OCI-LY7 (cell line): ENCODE measurements around the gene ATAD3B. TPM values are rescaled to one million over a fixed set of nuclear protein-coding genes. Genes with fewer than 3 reads are reported as not detected.
"Not testable (repeated sequence)": the region's sequence is repeated elsewhere in the genome, so short reads cannot be mapped to it uniquely, and the experiment has no call there.

Experiments used
- BruUV-seq: library from RNA; stranded (reverse); fragments of 400-500 nt; replicated peaks from 2 replicates; lab custom pipeline; 2021; lab: Mats Ljungman, UMichigan
- CTCF ChIA-PET: fragments of 300-600 bp; sonication (Branson Sonifier 250); formaldehyde crosslinking; loops from one replicate; lab custom pipeline; 2022; ENCODE audit warnings: antibody characterized with exemption; ENCODE audit not compliant: unreplicated experiment; lab: Charles Lee
- POLR2A ChIA-PET: fragments of 300-600 bp; sonication (Branson Sonifier 250); formaldehyde crosslinking; loops from one replicate; lab custom pipeline; 2022; ENCODE audit warnings: antibody characterized with exemption; lab: Charles Lee
- DNase-seq: peaks from one replicate; pipeline ENCODE4 v3.0.0-alpha.2; 2015; ENCODE audit warnings: low spot score
- H2AFZ ChIP-seq: fragments of 200-600 bp; sonication (generic), shearing (Covaris generic); 2 replicates; pipeline ENCODE4 v1.6.1; 2014; ENCODE audit warnings: mild to moderate bottlenecking, antibody characterized with exemption, low read length, moderate library complexity
- H3K27ac ChIP-seq: fragments of 200-600 bp; sonication (generic); 2 replicates; pipeline ENCODE4 v1.5.1; 2014; ENCODE audit warnings: mixed run types, low read depth, mild to moderate bottlenecking, moderate library complexity, low read length, inconsistent platforms; ENCODE audit not compliant: poor library complexity, severe bottlenecking
- H3K36me3 ChIP-seq: fragments of 200-600 bp; sonication (generic); 2 replicates; pipeline ENCODE4 v1.6.1; 2014; ENCODE audit warnings: mild to moderate bottlenecking, antibody characterized with exemption, low read length, moderate library complexity, mixed read lengths; ENCODE audit not compliant: insufficient read depth
- H3K4me1 ChIP-seq: fragments of 200-600 bp; sonication (generic); 2 replicates; pipeline ENCODE4 v1.5.1; 2014; ENCODE audit warnings: mild to moderate bottlenecking, low read length; ENCODE audit not compliant: insufficient read depth, poor library complexity, severe bottlenecking
- H3K4me2 ChIP-seq: fragments of 200-600 bp; sonication (generic); 2 replicates; pipeline ENCODE4 v1.6.1; 2014; ENCODE audit warnings: mild to moderate bottlenecking, low read length
- H3K4me3 ChIP-seq: fragments of 200-600 bp; sonication (generic); 2 replicates; pipeline ENCODE4 v1.5.1; 2014; ENCODE audit warnings: mild to moderate bottlenecking, low read depth, low read length; ENCODE audit not compliant: poor library complexity, severe bottlenecking
- H3K79me2 ChIP-seq: fragments of 200-600 bp; sonication (generic); 2 replicates; pipeline ENCODE4 v1.6.1; 2016; ENCODE audit warnings: low read depth, mild to moderate bottlenecking, low read length, moderate library complexity, mixed read lengths; ENCODE audit not compliant: insufficient read depth
- H3K9me2 ChIP-seq: fragments of 200-600 bp; sonication (generic); 2 replicates; pipeline ENCODE4 v1.6.1; 2016; ENCODE audit warnings: mild to moderate bottlenecking, low read length, mixed read lengths; ENCODE audit not compliant: insufficient read depth
- H3K9me3 ChIP-seq: fragments of 200-600 bp; sonication (generic); 2 replicates; pipeline ENCODE4 v1.6.1; 2014; ENCODE audit warnings: mild to moderate bottlenecking, mixed run types, low read length, mixed read lengths
- H4K20me1 ChIP-seq: fragments of 200-600 bp; sonication (generic); 2 replicates; pipeline ENCODE4 v1.6.1; 2014; ENCODE audit warnings: mild to moderate bottlenecking, antibody characterized with exemption, low read length, moderate library complexity, mixed read lengths; ENCODE audit not compliant: insufficient read depth
- EZH2phosphoT487 ChIP-seq: fragments of 200-600 bp; sonication (generic); IDR thresholded peaks from 2 replicates; pipeline ENCODE4 v1.6.1; 2018; ENCODE audit warnings: low read depth, borderline replicate concordance, mild to moderate bottlenecking, mixed run types, antibody characterized with exemption, low read length, moderate library complexity, mixed read lengths
- intact Hi-C: fragments of 100-400 bp; cut with micrococcal nuclease; formaldehyde crosslinking; loops from one replicate; pipeline ENCODE4 v1.10.0; 2022; ENCODE audit not compliant: unreplicated experiment
- total RNA-seq, 2 experiments: library from RNA; depleted of rRNA in 1 of 2; stranded (reverse); fragments of >200 nt in 1 of 2; shearing (Covaris generic) in 1 of 2; gene quantifications; 2 replicates each; pipeline ENCODE4 v1.2.3, GENCODE V29; 2014 to 2022
- TF ChIP-seq, protein P1 (sequence below): fragments of 200-600 bp; sonication (generic); conservative IDR thresholded peaks from 2 replicates; pipeline ENCODE4 v1.5.1; 2014; ENCODE audit warnings: mild to moderate bottlenecking, antibody characterized with exemption, low read length, moderate library complexity, mixed read lengths

Gene ATAD3B
- total RNA-seq, 2 experiments from 2014 or later, result 54.9 to 62.4 TPM

DNA sequence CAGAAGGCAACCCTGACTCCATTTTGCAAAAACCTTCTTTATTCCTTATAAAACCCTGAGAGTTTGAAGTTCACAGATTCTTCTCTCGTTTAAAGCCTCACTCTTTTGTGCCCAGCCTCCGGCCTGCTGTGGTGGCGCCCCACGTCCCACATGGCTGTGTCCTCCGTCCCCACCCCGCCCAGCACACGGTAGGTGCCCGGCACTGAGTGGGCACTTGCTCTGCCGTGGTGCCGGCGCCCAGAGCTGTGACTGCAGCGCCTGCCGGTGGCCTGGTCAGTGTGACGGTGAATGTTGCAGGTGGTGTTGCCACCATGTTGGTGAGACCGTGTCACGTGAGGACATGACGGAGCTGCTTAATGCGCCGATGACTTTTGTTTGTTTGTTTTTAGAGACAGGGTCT, 49.8 kb downstream of the ATAD3B start:
- no peaks in the 10 kb centered on the region for H3K79me2 ChIP-seq
- no peaks in the 10 kb centered on the region for H3K9me3 ChIP-seq
- no peak overlapping the region for H3K4me3 ChIP-seq
- CTCF ChIA-PET, result no interaction called here
- H3K9me2 ChIP-seq, result no peaks in the 10 kb centered on the region
- intact Hi-C loops, result no loop called here
- no peaks in the 10 kb centered on the region for H4K20me1 ChIP-seq
- no peak overlapping the region for H2AFZ ChIP-seq
- no peaks in the 10 kb centered on the region for H3K4me1 ChIP-seq
- TF ChIP-seq EZH2phosphoT487, result no peak
- TF ChIP-seq, protein P1, sequence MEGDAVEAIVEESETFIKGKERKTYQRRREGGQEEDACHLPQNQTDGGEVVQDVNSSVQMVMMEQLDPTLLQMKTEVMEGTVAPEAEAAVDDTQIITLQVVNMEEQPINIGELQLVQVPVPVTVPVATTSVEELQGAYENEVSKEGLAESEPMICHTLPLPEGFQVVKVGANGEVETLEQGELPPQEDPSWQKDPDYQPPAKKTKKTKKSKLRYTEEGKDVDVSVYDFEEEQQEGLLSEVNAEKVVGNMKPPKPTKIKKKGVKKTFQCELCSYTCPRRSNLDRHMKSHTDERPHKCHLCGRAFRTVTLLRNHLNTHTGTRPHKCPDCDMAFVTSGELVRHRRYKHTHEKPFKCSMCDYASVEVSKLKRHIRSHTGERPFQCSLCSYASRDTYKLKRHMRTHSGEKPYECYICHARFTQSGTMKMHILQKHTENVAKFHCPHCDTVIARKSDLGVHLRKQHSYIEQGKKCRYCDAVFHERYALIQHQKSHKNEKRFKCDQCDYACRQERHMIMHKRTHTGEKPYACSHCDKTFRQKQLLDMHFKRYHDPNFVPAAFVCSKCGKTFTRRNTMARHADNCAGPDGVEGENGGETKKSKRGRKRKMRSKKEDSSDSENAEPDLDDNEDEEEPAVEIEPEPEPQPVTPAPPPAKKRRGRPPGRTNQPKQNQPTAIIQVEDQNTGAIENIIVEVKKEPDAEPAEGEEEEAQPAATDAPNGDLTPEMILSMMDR, result no peak
- no peak overlapping the region for H3K4me2 ChIP-seq
- POLR2A ChIA-PET, result no interaction called here
- peaks cover 73% of the 10 kb centered on the region for H3K36me3 ChIP-seq
- BruUV-seq, result no TSS peak
- H3K27ac ChIP-seq, result no peak overlapping the region
- DNase-seq, result no peak

DNA sequence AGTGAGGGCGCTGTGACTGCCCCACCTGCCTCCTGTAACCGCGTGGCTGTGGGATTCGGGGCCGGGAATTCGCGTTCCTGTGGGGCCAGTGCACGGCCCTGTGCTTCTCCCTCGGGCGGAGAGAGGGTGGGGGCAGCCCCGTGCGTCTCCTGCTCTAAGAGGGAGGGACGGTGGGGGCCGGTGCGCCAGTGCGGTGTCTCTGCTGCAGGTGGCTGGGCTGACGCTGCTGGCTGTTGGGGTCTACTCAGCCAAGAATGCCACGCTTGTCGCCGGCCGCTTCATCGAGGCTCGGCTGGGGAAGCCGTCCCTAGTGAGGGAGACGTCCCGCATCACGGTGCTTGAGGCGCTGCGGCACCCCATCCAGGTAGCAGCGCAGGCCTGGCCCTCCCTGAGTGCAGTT, 51.0 kb downstream of the ATAD3B start:
- CTCF ChIA-PET, H3K9me3 ChIP-seq, POLR2A ChIA-PET, H3K4me3 ChIP-seq, H3K79me2 ChIP-seq, H3K4me1 ChIP-seq, intact Hi-C loops, H4K20me1 ChIP-seq, DNase-seq, H3K27ac ChIP-seq, BruUV-seq, H2AFZ ChIP-seq, H3K9me2 ChIP-seq, H3K4me2 ChIP-seq: not testable (repeated sequence)
- peaks cover 71% of the 10 kb centered on the region for H3K36me3 ChIP-seq

DNA sequence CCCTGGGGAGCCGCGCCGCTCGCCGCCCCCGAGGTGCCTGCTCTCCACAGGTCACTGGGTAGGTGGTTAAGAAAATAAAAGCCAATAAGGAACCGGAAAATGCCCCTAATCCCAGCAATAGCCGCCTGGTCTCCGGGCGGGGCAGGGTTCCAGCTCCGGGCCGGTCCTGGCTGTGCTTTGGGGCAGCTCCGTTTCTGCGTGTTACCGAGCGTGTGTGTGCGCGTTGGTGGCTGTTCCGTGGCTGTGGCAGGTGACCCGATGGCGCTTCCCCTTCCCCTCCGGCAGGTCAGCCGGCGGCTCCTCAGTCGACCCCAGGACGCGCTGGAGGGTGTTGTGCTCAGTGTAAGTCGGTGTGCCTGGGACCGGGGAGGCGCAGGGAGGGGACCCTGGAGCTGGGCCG, 51.7 kb downstream of the ATAD3B start:
- CTCF ChIA-PET, POLR2A ChIA-PET, H3K4me1 ChIP-seq, DNase-seq, H3K9me3 ChIP-seq, intact Hi-C loops, H2AFZ ChIP-seq, H3K9me2 ChIP-seq, H3K79me2 ChIP-seq, H4K20me1 ChIP-seq, BruUV-seq, H3K4me3 ChIP-seq, H3K27ac ChIP-seq, H3K4me2 ChIP-seq: not testable (repeated sequence)
- peaks cover 72% of the 10 kb centered on the region for H3K36me3 ChIP-seq

DNA sequence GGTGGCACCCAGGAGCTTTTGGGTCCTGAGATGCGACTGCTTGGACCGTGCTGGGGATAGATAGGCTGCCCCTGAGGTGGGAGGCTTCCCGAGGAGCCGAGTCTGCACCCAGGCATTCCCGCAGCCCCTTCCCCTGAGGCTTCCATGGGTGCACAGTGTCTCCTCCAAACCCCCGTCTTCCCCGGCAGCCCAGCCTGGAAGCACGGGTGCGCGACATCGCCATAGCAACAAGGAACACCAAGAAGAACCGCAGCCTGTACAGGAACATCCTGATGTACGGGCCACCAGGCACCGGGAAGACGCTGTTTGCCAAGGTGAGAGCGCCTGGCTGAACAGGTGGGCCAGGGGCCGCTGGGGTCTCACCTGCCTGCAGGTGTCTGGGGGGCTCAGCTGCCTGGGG, 52.1 kb downstream of the ATAD3B start:
- H2AFZ ChIP-seq, H3K4me1 ChIP-seq, BruUV-seq, H3K4me2 ChIP-seq, H3K27ac ChIP-seq, H3K79me2 ChIP-seq, H3K9me3 ChIP-seq, DNase-seq, intact Hi-C loops, H3K9me2 ChIP-seq, POLR2A ChIA-PET, H3K4me3 ChIP-seq, CTCF ChIA-PET, H4K20me1 ChIP-seq: not testable (repeated sequence)
- peaks cover 72% of the 10 kb centered on the region for H3K36me3 ChIP-seq

DNA sequence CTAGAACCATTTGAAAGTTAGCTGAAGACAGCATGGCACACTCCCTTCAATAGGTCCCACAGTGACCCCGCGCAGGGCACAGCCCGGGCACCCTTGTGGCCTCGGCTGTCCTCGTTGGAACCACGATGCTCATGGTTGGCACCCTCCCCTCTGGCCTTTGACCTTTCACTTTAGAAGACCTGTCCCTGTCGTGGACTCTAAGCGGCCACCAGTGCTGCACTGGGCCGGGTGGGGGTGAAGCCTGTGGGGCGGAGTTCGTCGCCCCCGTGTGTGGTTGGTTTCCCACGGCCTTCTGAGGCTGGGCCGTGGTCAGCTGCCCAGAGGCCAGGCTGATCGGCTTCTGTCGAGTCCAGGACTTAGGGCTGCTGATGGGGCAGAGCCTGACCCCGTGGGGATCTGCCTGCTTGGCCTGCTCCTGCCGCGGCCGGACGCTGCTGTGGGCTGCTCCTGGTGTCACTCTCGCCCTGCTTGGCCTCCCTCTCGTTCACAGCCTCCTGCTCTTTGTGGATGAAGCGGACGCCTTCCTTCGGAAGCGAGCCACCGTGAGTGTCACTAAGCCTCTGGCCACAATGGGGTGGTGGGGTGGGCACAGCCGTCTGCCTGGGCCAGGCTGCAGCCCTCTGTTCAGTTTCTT, 53.3 kb downstream of the ATAD3B start:
- BruUV-seq, H3K4me3 ChIP-seq, H3K27ac ChIP-seq, intact Hi-C loops, H3K4me1 ChIP-seq, H3K4me2 ChIP-seq, CTCF ChIA-PET, H2AFZ ChIP-seq, H4K20me1 ChIP-seq, H3K9me3 ChIP-seq, DNase-seq, H3K9me2 ChIP-seq, H3K79me2 ChIP-seq: not testable (repeated sequence)
- POLR2A ChIA-PET, result interaction anchor here (0.6 kb wide), 1 partner anchor 127 kb away, joined by 3 read pairs; no protein-coding TSS in a partner anchor
- peaks cover 79% of the 10 kb centered on the region for H3K36me3 ChIP-seq

DNA sequence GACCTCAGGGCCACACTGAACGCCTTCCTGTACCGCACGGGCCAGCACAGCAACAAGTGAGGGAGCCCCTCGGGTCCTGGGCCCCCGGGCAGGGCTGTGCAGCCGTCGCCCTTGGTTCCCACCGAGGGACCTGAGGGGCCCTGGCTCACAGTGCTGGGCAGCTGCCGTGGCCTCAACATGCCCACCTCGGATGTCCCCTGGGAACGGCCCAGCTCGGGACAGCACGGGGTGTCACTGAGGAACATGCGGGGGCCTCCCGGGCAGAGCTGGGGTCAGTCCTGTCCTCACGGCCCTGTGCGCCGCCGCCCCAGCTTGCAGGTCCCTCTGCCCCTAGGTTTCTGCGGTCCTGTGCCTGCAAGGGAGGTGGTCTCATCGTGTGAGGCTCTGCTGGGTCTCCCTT, 54.9 kb downstream of the ATAD3B start:
- H3K4me3 ChIP-seq, POLR2A ChIA-PET, intact Hi-C loops, BruUV-seq, CTCF ChIA-PET, H3K4me1 ChIP-seq, DNase-seq, H3K27ac ChIP-seq, H3K9me3 ChIP-seq, H2AFZ ChIP-seq, H3K79me2 ChIP-seq, H3K4me2 ChIP-seq, H4K20me1 ChIP-seq, H3K9me2 ChIP-seq: not testable (repeated sequence)
- H3K36me3 ChIP-seq, result peaks cover 77% of the 10 kb centered on the region
